Right cardiac atrium (tissue), 5 donors: ENCODE data around the gene AFAP1. TPM values are rescaled to one million over a fixed set of nuclear protein-coding genes. Genes with fewer than 3 reads are reported as not detected.

Experiments used
- ATAC-seq, 2 donors: fragments of 200-7000 bp; cut with Tn5 transposase; one replicate each; pipeline versions ENCODE4 v1.8.0 to v1.9.1; 2020; ENCODE audit warnings: moderate library complexity in 2 of 2, mild to moderate bottlenecking in 1 of 2
- DNase-seq, 3 donors: peaks; one replicate each; pipeline ENCODE4 v3.0.0-alpha.2; 2020
- H3K27ac ChIP-seq: one replicate; pipeline ENCODE4 v1.5.1; 2013; ENCODE audit warnings: mild to moderate bottlenecking, low read length, control low read depth, moderate library complexity
- H3K27me3 ChIP-seq: one replicate; pipeline ENCODE4 v1.6.1; 2013; ENCODE audit not compliant: control insufficient read depth, insufficient read depth
- H3K4me1 ChIP-seq: one replicate; pipeline ENCODE4 v1.6.1; 2013; ENCODE audit warnings: low read length; ENCODE audit not compliant: control insufficient read depth, insufficient read depth
- H3K4me3 ChIP-seq: one replicate; pipeline ENCODE4 v1.5.1; 2013; ENCODE audit warnings: low read length, control low read depth
- H3K9me3 ChIP-seq: one replicate; pipeline ENCODE4 v1.6.1; 2013; ENCODE audit warnings: low read length; ENCODE audit not compliant: control insufficient read depth
- WGBS: extraction: QIAGEN DNeasy Blood & Tissue Kit; methylation state at CpG from one replicate; pipeline ENCODE4 v1.1.7; 2013; 5-methylcytosine and 5-hydroxymethylcytosine counted together
- intact Hi-C, 4 donors: fragments of 100-400 bp; cut with DNase I; formaldehyde crosslinking; loops; one replicate each; pipeline versions ENCODE4 v1.11.0 to v1.14.0; 2022 to 2023
- polyA plus RNA-seq: library from polyadenylated mRNA; stranded (reverse); fragments of 200-250 nt; gene quantifications from one replicate; pipeline ENCODE4 v1.2.3, GENCODE V29; 2013
- total RNA-seq, 4 donors: library from RNA; stranded (reverse); fragmentation: NEBNext Ultra II Directional; extraction: Animal tissue kit (Norgen Biotek cat#: 25700); gene quantifications; one replicate each; pipeline ENCODE4 v1.2.1, GENCODE V29; 2021
- donor health status: healthy with polysubstance abuse.
- donor health status: DM: no; HTN: yes; CAD: no.
- donor health status: DM: no; HTN: no; CAD: no.
- donor health status: DM: no; HTN: yes; CAD: no; lungs with severe emphysema.
- donor health status: DM: yes; HTN: yes; CAD: no.

AFAP1 gene
- total and polyA plus RNA-seq, 5 donors, result 7.8 to 43.6 (median 25.4) TPM

GRCh38 chr4:7959078-7959477 is 19.4 kb upstream of the AFAP1 start:
- no peaks in the 10 kb centered on the region for H3K4me1 ChIP-seq
- ATAC-seq, result no peak

GRCh38 chr4:7956934-7957656 is 17.4 kb upstream of the AFAP1 start:
- DNase-seq (no peak), ATAC-seq (no peak)
- Histone ChIP-seq H3K27ac (no peak overlapping the region), H3K4me3 (no peak overlapping the region), H3K27me3 (no peaks in the 10 kb centered on the region), H3K9me3 (no peaks in the 10 kb centered on the region), H3K4me1 (no peaks in the 10 kb centered on the region)
- intact Hi-C loops, result no loop called here
- whole genome bisulfite sequencing, result 81% methylated on average over 11 of the region's 11 CpGs

More at GRCh38 chr4:7959078-7959477, 19.4 kb upstream of the AFAP1 start:
- Histone ChIP-seq H3K27ac (no peak overlapping the region), H3K9me3 (no peaks in the 10 kb centered on the region), H3K4me3 (no peak overlapping the region), H3K27me3 (no peaks in the 10 kb centered on the region)
- intact Hi-C loops, result no loop called here
- 85% methylated on average over 7 of the region's 7 CpGs for WGBS
- DNase-seq, result no peak

GRCh38 chr4:7956270-7956808 is 16.7 kb upstream of the AFAP1 start:
- H3K27me3 ChIP-seq, result no peaks in the 10 kb centered on the region
- H3K9me3 ChIP-seq, result no peaks in the 10 kb centered on the region
- intact Hi-C loops, result no loop called here
- no peak overlapping the region for H3K4me3 ChIP-seq
- no peak overlapping the region for H3K27ac ChIP-seq
- peak; percentile 63 to 76 (median 72) for DNase-seq
- WGBS, result 52% methylated on average over 8 of the region's 8 CpGs
- no peaks in the 10 kb centered on the region for H3K4me1 ChIP-seq
- peak; percentile 63 to 88 for ATAC-seq

- intact Hi-C loops, result no loop called here
- H3K27ac ChIP-seq, result no peak overlapping the region
- 68% methylated on average over 4 of the region's 4 CpGs for WGBS
- H3K4me1 ChIP-seq, result no peaks in the 10 kb centered on the region
- no peak overlapping the region for H3K4me3 ChIP-seq
- DNase-seq, result no peak
- no peaks in the 10 kb centered on the region for H3K27me3 ChIP-seq
- H3K9me3 ChIP-seq, result no peaks in the 10 kb centered on the region
- ATAC-seq, result peak; percentile 64 to 79
These were observed 15.7 kb upstream of the AFAP1 start for GRCh38 chr4:7955393-7955792.

- no peaks in the 10 kb centered on the region for H3K4me1 ChIP-seq
- no peak for DNase-seq
- H3K9me3 ChIP-seq, result no peaks in the 10 kb centered on the region
- no peak overlapping the region for H3K27ac ChIP-seq
- no peaks in the 10 kb centered on the region for H3K27me3 ChIP-seq
- ATAC-seq, result no peak
- 92% methylated on average over 9 of the region's 9 CpGs for WGBS
- H3K4me3 ChIP-seq, result no peak overlapping the region
- intact Hi-C loops, result no loop called here
These were observed 13.0 kb upstream of the AFAP1 start for GRCh38 chr4:7952615-7953014.

GRCh38 chr4:7950301-7951092 is 10.8 kb upstream of the AFAP1 start:
- no peak for ATAC-seq
- intact Hi-C loops, result no loop called here
- Histone ChIP-seq H3K4me3 (no peak overlapping the region), H3K27ac (no peak overlapping the region), H3K4me1 (no peaks in the 10 kb centered on the region), H3K9me3 (no peaks in the 10 kb centered on the region), H3K27me3 (no peaks in the 10 kb centered on the region)
- 93% methylated on average over 18 of the region's 18 CpGs for WGBS
- no peak for DNase-seq

- intact Hi-C loops, result no loop called here
- Histone ChIP-seq H3K9me3 (no peaks in the 10 kb centered on the region), H3K27ac (no peak overlapping the region), H3K4me3 (no peak overlapping the region), H3K27me3 (no peaks in the 10 kb centered on the region), H3K4me1 (no peaks in the 10 kb centered on the region)
- 76% methylated on average over 4 of the region's 4 CpGs for WGBS
- peak; percentile 7 to 14 for ATAC-seq
- peak in 1 of 3 donors; percentile 25 for DNase-seq
These were observed 10.1 kb upstream of the AFAP1 start for GRCh38 chr4:7949759-7950158.

- no peak overlapping the region for H3K4me3 ChIP-seq
- no peak overlapping the region for H3K27ac ChIP-seq
- WGBS, result 65% methylated on average over 4 of the region's 4 CpGs
- H3K9me3 ChIP-seq, result no peaks in the 10 kb centered on the region
- intact Hi-C loops, result no loop called here
- ATAC-seq (no peak), DNase-seq (no peak)
- no peaks in the 10 kb centered on the region for H3K4me1 ChIP-seq
- H3K27me3 ChIP-seq, result no peaks in the 10 kb centered on the region
These were observed 8.3 kb upstream of the AFAP1 start for GRCh38 chr4:7947927-7948326.

GRCh38 chr4:7945709-7946380 is 6.2 kb upstream of the AFAP1 start:
- Histone ChIP-seq H3K27ac (no peak overlapping the region), H3K4me3 (no peak overlapping the region), H3K4me1 (no peaks in the 10 kb centered on the region), H3K27me3 (no peaks in the 10 kb centered on the region), H3K9me3 (no peaks in the 10 kb centered on the region)
- no peak for ATAC-seq
- intact Hi-C loops, result no loop called here
- 68% methylated on average over 14 of the region's 14 CpGs for WGBS
- peak in 1 of 3 donors; percentile 52 for DNase-seq

- Histone ChIP-seq H3K9me3 (no peaks in the 10 kb centered on the region), H3K4me3 (no peak overlapping the region), H3K27ac (no peak overlapping the region), H3K4me1 (no peaks in the 10 kb centered on the region), H3K27me3 (no peaks in the 10 kb centered on the region)
- 88% methylated on average over 5 of the region's 5 CpGs for WGBS
- intact Hi-C loops, result no loop called here
- DNase-seq (no peak), ATAC-seq (no peak)
These were observed 5.0 kb upstream of the AFAP1 start for GRCh38 chr4:7944599-7945220.
